GM12891 (cell line): ENCODE results near the gene CLRN2.
"Not testable (repeated sequence)": the region's sequence is repeated elsewhere in the genome, so short reads cannot be mapped to it uniquely, and the experiment has no call there.

Experiments used
- DNase-seq: peaks from one replicate; pipeline ENCODE4 v3.0.0; 2011; ENCODE audit warnings: low spot score; ENCODE audit not compliant: insufficient read length
- FAIRE-seq: peaks from 2 replicates; lab custom pipeline; 2011; peaks lifted over from hg19 to GRCh38; lab: Jason Lieb, UNC
- PAX5 ChIP-seq: IDR thresholded peaks from 2 replicates; pipeline ENCODE4 v1.6.1; 2011; ENCODE audit warnings: low read length, moderate library complexity, mild to moderate bottlenecking; ENCODE audit not compliant: insufficient read depth, severe bottlenecking
- POLR2A ChIP-seq: IDR thresholded peaks from 2 replicates; pipeline ENCODE4 v1.6.1; 2011; ENCODE audit warnings: low read depth, low read length, control low read depth
- POLR2AphosphoS5 ChIP-seq: IDR thresholded peaks from 2 replicates; pipeline ENCODE4 v1.6.1; 2011; ENCODE audit warnings: low read depth, low read length, control low read depth
- POU2F2 ChIP-seq: IDR thresholded peaks from 2 replicates; pipeline ENCODE4 v1.6.1; 2011; ENCODE audit warnings: low read depth, mild to moderate bottlenecking, control low read depth, low read length, moderate library complexity
- SPI1 ChIP-seq: IDR thresholded peaks from 2 replicates; pipeline ENCODE4 v1.6.1; 2011; ENCODE audit warnings: low read depth, low read length, control low read depth
- TAF1 ChIP-seq: IDR thresholded peaks from 2 replicates; pipeline ENCODE4 v1.6.1; 2011; ENCODE audit warnings: low read depth, low read length, control low read depth

CLRN2 gene

DNA sequence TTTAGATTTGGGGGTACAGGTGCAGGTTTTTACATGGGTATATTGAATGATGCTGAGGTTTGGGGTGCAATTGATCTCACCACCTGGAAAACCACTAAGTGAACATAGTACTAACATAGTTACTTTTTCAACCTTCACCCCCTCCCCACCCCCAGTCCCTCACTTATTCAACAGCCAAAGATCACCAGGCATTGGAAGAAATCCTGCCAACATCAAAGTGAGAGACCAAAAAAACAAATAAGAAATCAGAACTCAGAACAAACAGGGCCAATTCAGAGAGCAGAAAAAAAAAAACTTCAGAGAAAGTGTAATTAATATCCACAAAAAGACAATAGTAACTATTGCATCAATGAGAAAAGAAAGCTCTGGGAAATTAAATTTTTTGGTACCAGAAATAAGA lies 41.5 kb downstream of the CLRN2 start:
- no peak for TF ChIP-seq PAX5
- TF ChIP-seq SPI1, result no peak
- TF ChIP-seq POLR2AphosphoS5, result no peak
- TF ChIP-seq POU2F2, result no peak
- no peak for TF ChIP-seq POLR2A
- no peak for TF ChIP-seq TAF1
- no peak for DNase-seq
- no peak for FAIRE-seq

DNA sequence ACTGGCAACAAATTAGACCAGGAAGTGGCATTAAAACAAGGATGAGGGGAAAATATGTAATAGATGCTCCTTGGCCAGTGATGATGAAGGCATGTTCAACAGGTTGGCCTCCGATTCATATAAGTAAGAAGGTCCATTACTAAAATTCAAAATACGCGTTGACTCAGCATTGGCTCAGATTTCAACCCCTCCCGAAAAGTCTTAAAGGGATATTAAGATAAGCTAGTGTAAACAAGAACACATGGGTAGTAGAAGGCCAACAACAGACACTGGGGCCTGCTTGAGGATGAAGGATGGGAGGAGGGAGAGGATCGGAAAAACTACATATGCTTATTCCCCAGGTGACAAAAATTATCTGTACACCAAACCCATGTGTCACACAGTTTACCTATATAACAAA lies 42.9 kb downstream of the CLRN2 start:
- TF ChIP-seq SPI1, result no peak
- no peak for DNase-seq
- FAIRE-seq, result no peak

DNA sequence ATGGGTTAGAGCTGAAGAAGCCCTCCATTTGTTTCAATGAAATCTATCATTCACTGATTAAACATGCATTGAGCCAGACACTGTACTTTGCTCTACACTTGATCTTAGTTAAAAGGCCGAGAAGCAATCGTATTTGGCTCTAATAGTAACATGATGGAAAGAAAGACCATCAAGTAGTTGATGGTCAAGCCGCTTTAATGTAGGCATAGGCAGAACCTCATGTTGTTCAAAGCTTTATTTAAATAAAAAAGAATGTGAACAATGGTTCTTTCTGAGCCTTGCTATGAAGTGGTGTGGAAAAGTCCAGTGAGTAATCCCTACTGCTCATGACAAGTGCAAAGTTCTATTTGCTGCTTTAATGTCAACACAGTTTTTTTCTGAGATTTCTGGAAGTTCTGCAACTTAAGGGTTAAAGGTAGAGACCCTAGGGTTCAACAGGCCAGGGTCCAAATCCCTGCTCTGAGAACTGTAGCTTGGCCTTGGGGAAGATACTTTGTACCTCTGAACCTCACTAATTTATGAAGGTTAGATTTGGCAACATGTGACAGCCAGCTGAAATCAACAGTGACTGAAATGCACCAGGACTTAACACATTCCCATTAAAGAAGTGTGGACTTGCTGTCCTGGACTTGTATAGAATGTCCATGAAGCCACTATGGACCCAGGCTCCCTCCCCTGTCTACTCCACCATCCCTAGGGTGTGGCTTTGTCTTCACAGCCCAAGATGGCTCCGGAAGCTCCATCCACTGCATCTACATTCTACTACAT lies 44.2 kb downstream of the CLRN2 start:
- no peak for TF ChIP-seq SPI1
- no peak for DNase-seq
- no peak for FAIRE-seq

DNA sequence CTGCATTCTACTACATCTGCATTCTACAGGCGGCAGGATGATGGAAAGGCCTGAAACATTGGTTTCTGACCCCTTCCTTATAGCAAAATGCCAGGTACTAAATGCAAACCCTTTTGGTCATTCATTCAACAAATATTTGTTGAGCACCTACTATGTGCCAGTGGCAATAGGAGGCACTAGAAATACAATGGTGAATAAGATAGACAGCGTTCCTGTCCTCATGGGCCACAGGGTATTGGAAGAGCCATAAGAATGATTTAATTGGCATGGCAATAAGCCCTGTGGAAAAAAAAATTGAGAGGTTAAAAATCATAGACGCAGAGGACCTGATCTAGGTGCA lies 44.7 kb downstream of the CLRN2 start:
- FAIRE-seq, result no peak
- no peak for TF ChIP-seq TAF1
- no peak for TF ChIP-seq POLR2AphosphoS5
- no peak for TF ChIP-seq POU2F2
- no peak for TF ChIP-seq PAX5
- TF ChIP-seq SPI1, result no peak
- TF ChIP-seq POLR2A, result no peak
- no peak for DNase-seq

DNA sequence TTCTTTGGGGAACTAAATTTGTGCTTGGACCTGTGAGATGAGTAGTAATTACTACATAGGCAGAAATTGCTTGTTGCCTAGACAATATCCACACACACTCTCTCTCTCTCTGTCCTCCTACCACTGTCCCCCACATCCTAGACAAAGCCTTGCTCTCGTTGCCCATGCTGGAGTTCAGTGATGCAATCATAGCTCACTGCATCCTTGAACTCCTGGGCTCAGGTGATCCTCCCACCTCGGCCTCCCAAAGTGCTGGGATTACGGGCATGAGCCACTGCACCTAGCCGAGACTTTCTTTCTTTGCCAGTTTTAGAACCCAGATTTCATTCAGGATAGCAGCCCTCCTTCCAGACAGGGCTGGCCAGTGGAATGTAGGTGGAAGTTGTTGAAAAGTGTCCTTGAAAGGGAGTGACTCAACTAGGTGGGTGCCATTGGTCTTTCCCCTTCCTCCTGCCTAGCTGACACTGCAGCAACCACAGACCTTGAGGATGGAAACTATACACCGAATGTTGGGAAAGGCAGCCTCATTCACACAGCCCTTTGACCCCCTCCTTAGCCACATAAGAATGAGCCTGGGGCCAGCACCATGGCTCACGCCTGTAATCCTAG lies 45.2 kb downstream of the CLRN2 start:
- no peak for DNase-seq
- TF ChIP-seq POLR2AphosphoS5, result no peak
- no peak for TF ChIP-seq TAF1
- no peak for TF ChIP-seq SPI1
- no peak for TF ChIP-seq POU2F2
- no peak for TF ChIP-seq PAX5
- no peak for TF ChIP-seq POLR2A
- peak; percentile 33 for FAIRE-seq

DNA sequence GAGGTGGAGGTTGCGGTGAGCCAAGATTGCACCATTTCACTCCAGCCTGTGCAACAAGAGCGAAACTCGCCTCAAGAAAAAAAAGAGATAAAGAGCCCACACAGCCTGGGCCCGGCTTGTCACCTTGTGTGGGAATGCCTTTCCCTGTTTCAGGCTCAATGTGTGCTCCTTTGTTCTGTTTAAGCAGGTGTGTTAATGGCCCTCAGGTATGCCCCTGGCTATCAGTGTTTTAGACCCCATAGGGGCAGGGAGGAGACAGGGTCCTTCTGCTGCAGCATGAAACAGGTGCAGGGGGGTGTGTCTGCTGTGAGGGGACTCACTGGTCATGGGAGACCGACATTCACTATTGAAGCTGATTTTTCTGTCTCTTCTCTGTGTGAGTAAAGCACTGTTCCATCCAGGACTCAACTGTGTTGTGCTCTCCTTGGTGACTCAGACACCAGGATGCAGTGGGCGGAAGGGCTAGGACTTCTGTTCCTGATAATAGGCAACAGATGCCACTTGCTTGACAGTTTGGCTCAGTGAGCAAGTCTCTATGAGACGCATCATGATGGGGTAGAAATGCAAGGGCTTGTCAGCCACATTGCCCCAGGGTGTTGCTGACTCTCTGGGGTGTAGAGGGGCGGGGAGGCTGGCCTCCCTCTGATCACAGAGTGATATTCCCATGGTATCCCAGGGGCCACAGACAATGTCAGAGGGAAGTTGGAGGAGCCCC lies 46.4 kb downstream of the CLRN2 start:
- no peak for TF ChIP-seq TAF1
- TF ChIP-seq POLR2A, result no peak
- TF ChIP-seq SPI1, result no peak
- no peak for TF ChIP-seq POU2F2
- no peak for TF ChIP-seq POLR2AphosphoS5
- no peak for TF ChIP-seq PAX5
- DNase-seq (no peak), FAIRE-seq (no peak)

DNA sequence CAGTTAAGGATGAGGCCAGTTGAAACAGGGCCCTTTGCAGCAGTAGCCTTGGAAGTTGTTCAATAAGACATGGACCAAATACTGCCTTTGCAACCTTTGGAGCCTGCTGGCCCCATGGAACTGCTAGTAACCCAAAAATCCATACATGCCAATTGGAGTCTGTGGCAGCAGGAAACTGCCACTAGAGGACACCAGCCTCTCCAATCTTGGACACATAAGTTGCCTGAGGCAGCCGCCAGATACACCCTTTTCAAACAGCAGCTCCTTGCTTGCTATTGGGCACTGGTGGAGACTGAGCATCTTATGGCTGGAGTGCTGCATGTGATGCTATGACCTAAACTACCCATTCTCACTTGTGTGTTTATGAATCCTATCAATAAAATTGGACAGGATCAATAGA lies 47.2 kb downstream of the CLRN2 start:
- TF ChIP-seq SPI1, result no peak
- TF ChIP-seq POU2F2, result no peak
- DNase-seq, result no peak

DNA sequence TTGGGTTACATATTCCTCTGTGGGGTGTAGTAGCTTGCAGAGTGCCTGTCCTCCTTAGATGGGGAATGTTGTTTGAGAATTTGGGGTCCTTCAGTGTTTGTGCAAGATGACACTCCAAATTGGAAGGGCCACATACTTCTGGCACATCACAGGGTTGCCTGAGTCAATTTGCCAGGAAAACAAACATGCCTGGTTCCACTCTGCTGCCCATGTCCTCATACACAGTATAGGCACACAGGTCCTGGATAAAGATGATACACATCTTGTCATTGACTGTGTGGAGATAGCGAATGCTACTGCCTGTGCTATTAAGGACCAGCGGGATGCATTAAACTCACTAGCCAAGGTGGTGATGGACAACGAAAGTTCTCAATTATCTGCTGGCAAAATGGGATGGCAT lies 50.9 kb downstream of the CLRN2 start:
- TF ChIP-seq PAX5 (no peak), POU2F2 (no peak), POLR2AphosphoS5 (no peak), POLR2A (no peak), TAF1 (no peak), SPI1 (no peak)
- no peak for DNase-seq
- FAIRE-seq, result no peak

More for the DNA sequence above, 47.2 kb downstream of the CLRN2 start:
- FAIRE-seq, result no peak

DNA sequence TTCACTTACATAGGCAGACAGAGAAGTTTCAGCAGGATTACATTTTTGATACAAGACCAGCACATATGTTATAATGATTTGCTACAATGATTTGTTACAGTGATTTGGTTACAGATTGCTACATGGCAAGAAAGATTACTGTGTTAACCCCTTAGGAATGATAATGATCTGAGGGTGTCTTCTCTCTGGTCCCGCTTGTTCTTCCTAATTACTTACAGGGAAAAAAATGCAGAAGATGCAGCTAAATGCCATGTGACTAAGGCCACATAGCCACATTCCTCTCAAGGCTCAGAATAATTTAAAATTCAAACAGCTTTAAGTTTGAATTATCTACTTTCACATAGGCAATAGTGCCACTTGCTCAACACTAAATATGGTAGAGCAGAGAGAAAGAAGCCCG lies 52.3 kb downstream of the CLRN2 start:
- no peak for TF ChIP-seq PAX5
- TF ChIP-seq POU2F2, result no peak
- TF ChIP-seq TAF1, result no peak
- no peak for TF ChIP-seq POLR2AphosphoS5
- no peak for TF ChIP-seq SPI1
- no peak for TF ChIP-seq POLR2A
- DNase-seq, result no peak
- FAIRE-seq, result no peak

DNA sequence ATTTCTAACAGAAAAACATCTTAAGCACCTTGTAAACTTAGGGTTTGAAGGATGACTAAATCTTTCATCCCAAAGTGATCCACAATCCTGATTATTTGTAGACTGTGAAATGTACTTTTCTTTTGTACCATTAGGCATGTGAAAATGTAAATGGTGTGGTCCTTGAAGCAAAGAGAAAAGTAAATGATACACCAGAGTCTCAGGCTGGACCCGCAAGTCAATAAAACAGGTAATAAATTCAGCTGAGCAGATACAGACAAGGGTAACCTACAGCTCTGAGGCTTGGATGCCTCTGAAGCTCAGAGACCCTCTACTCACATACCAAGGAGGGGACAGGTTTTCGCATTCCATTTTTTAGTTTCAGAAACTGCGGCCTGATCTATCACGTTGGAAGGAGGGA lies 59.2 kb downstream of the CLRN2 start:
- no peak for DNase-seq
- TF ChIP-seq POLR2AphosphoS5, result no peak
- no peak for FAIRE-seq

DNA sequence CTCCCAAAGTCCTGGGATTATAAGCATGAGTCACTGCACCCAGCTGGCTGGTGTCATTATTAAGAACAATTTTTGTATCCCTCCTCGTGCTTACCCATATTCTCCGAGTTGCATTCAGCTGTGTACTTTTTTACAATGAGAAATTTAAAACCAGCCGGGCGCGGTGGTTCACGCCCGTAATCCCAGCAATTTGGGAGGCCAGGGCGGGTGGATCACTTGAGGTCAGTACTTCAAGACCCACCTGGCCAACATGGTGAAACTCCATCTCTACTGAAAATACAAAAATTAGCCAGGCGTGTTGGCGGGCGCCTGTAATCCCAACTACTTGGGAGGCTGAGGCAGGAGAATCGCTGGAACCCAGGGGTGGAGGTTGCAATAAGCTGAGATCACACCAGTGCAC lies 60.2 kb downstream of the CLRN2 start:
- FAIRE-seq, DNase-seq: not testable (repeated sequence)
